HepG2 (cell line): ENCODE data around the gene NOL4L. TPM values are rescaled to one million over a fixed set of nuclear protein-coding genes. Genes with fewer than 3 reads are reported as not detected.
A peak's percentile ranks its signal among the peaks of the same experiment; 100 is the strongest.

Source experiments
- CAMTA2 ChIP-seq: sonication (generic); formaldehyde crosslinking; IDR thresholded peaks from 2 replicates; pipeline ENCODE4 v1.4.0; 2020; ENCODE audit warnings: mild to moderate bottlenecking, missing genetic modification reagents, borderline replicate concordance
- CENPX ChIP-seq: sonication (generic); formaldehyde crosslinking; IDR thresholded peaks from 2 replicates; pipeline ENCODE4 v1.9.0; 2021; ENCODE audit warnings: mild to moderate bottlenecking, missing genetic modification reagents, moderate library complexity
- FOXC1 ChIP-seq: sonication (generic); formaldehyde crosslinking; IDR thresholded peaks from 2 replicates; pipeline ENCODE4 v1.8.0; 2022; ENCODE audit warnings: mild to moderate bottlenecking, missing genetic modification reagents, borderline replicate concordance
- GABPB1 ChIP-seq: IDR thresholded peaks from 2 replicates; pipeline ENCODE4 v1.6.1; 2016; ENCODE audit warnings: mild to moderate bottlenecking, missing genetic modification reagents, moderate library complexity, missing compliant biosample characterization
- HMGA1 ChIP-seq: sonication (generic); formaldehyde crosslinking; conservative IDR thresholded peaks from 2 replicates; pipeline ENCODE4 v1.4.0; 2020; ENCODE audit warnings: missing genetic modification reagents
- HNRNPK ChIP-seq: fragments of 200-400 bp; formaldehyde crosslinking; IDR thresholded peaks from 2 replicates; pipeline ENCODE4 v1.6.1; 2018; ENCODE audit warnings: low read length, low read depth, moderate library complexity, mild to moderate bottlenecking; ENCODE audit not compliant: poor library complexity, severe bottlenecking
- MED13 ChIP-seq: sonication (generic); formaldehyde crosslinking; IDR thresholded peaks from 2 replicates; pipeline ENCODE4 v1.5.0; 2020; ENCODE audit warnings: missing genetic modification reagents
- NFATC3 ChIP-seq: sonication (generic); formaldehyde crosslinking; IDR thresholded peaks from 2 replicates; pipeline ENCODE4 v1.5.1; 2020; ENCODE audit warnings: mild to moderate bottlenecking, missing genetic modification reagents
- PHF20 ChIP-seq: sonication (generic); formaldehyde crosslinking; IDR thresholded peaks from 2 replicates; pipeline ENCODE4 v1.5.0; 2020; ENCODE audit warnings: mild to moderate bottlenecking, missing genetic modification reagents
- POGZ ChIP-seq: sonication (generic); formaldehyde crosslinking; IDR thresholded peaks from 2 replicates; pipeline ENCODE4 v1.4.0; 2020; ENCODE audit warnings: mild to moderate bottlenecking, missing genetic modification reagents
- RFX1 ChIP-seq: fragments of 450-650 bp; IDR thresholded peaks from 2 replicates; pipeline ENCODE4 v1.6.1; 2017
- STAG1 ChIP-seq: sonication (generic); formaldehyde crosslinking; IDR thresholded peaks from 2 replicates; pipeline ENCODE4 v1.4.0; 2020; ENCODE audit warnings: missing genetic modification reagents
- ZNF292 ChIP-seq: sonication (generic); formaldehyde crosslinking; IDR thresholded peaks from 2 replicates; pipeline ENCODE4 v1.8.1; 2022; ENCODE audit warnings: mild to moderate bottlenecking, low read depth, missing genetic modification reagents, borderline replicate concordance
- ZNF350 ChIP-seq: sonication (generic); formaldehyde crosslinking; IDR thresholded peaks from 2 replicates; pipeline ENCODE4 v1.4.0; 2020; ENCODE audit warnings: mild to moderate bottlenecking, low read depth, missing genetic modification reagents, borderline replicate concordance
- ZNF605 ChIP-seq: sonication (generic); formaldehyde crosslinking; IDR thresholded peaks from 2 replicates; pipeline ENCODE4 v1.8.0; 2022; ENCODE audit warnings: mild to moderate bottlenecking, missing genetic modification reagents
- ZNF788 ChIP-seq: sonication (generic); formaldehyde crosslinking; IDR thresholded peaks from 2 replicates; pipeline ENCODE4 v1.5.0; 2020; ENCODE audit warnings: mild to moderate bottlenecking, missing genetic modification reagents, borderline replicate concordance
- polyA plus RNA-seq, 8 experiments: library from polyadenylated mRNA; depleted of rRNA in 3 of 8; stranded (reverse) in 7 of 8; unstranded in 1 of 8; fragments of >200 nt; fragmentation: Illumina TruSeq in 4 of 8; extraction: Trizol in 4 of 8; gene quantifications; 2 replicates each; pipeline versions ENCODE4 v1.2.1 to v1.2.3, GENCODE V29; 2011 to 2016; ENCODE audit warnings: low read depth in 4 of 8, missing spikeins in 1 of 8, mixed read lengths in 1 of 8; ENCODE audit not compliant: insufficient read depth in 1 of 8
- total RNA-seq, 5 experiments: library from RNA; depleted of rRNA; stranded (reverse); fragments of >200 nt; fragmentation: Illumina TruSeq; extraction: Trizol; gene quantifications; 2 replicates each; pipeline ENCODE4 v1.2.3, GENCODE V29; 2016; ENCODE audit warnings: low read depth in 1 of 5
- TF ChIP-seq, protein P1 (sequence below): sonication (generic); formaldehyde crosslinking; IDR thresholded peaks from 2 replicates; pipeline ENCODE4 v1.8.1; 2022; ENCODE audit warnings: low read depth, mild to moderate bottlenecking, missing genetic modification reagents
- TF ChIP-seq, protein P2 (sequence below): sonication (generic); formaldehyde crosslinking; IDR thresholded peaks from 2 replicates; pipeline ENCODE4 v1.9.0; 2022; ENCODE audit warnings: low read depth, missing genetic modification reagents
- TF ChIP-seq, protein P3 (sequence below): sonication (generic); formaldehyde crosslinking; conservative IDR thresholded peaks from 2 replicates; pipeline ENCODE4 v1.8.0; 2022; ENCODE audit warnings: missing genetic modification reagents
- TF ChIP-seq, protein P4 (sequence below): sonication (generic); formaldehyde crosslinking; conservative IDR thresholded peaks from 2 replicates; pipeline ENCODE4 v1.8.1; 2023; ENCODE audit warnings: missing genetic modification reagents
- TF ChIP-seq, protein P5 (sequence below): sonication (generic); formaldehyde crosslinking; IDR thresholded peaks from 2 replicates; pipeline ENCODE4 v1.8.1; 2023; ENCODE audit warnings: missing genetic modification reagents, inconsistent platforms, borderline replicate concordance

Gene NOL4L
- total and polyA plus RNA-seq, 2 of the 13 experiments (the other 11 are each of a cell fraction or from before 2014, with no cell fraction given) = 16.6 to 35.4 TPM

DNA sequence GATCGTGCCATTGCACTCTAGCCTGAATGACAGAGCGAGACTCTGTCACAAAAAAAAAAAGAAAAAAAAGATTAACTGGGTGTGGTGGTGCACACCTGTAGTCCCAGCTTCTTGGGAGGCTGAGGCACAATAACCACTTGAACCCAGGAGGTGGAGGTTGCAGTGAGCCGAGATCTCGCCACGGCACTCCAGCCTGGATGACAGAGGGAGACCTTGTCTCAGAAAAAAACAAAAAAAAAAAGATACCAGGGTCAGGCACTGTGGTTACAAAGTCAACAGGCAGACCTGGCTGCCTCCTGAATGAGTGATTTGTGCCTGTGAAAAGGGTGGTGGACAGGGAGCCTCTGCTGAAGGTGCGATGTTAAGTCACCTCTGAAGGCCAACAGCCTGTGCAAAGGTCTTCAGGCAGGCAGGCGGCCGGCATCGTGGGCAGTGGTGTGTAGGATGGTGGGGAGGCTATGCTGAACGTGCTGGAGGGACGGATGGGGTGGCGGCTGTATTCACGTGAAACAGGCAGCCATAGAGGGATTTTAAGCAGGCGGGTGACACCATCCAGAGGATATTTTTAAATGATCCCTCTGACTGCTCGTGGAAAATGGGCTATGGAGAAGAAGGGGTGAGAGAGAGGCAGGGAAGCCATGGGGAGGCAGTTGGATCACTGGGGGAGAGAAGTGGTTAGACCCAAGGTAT lies 41.4 kb downstream of the NOL4L start (continued):
- TF ChIP-seq, protein P1, sequence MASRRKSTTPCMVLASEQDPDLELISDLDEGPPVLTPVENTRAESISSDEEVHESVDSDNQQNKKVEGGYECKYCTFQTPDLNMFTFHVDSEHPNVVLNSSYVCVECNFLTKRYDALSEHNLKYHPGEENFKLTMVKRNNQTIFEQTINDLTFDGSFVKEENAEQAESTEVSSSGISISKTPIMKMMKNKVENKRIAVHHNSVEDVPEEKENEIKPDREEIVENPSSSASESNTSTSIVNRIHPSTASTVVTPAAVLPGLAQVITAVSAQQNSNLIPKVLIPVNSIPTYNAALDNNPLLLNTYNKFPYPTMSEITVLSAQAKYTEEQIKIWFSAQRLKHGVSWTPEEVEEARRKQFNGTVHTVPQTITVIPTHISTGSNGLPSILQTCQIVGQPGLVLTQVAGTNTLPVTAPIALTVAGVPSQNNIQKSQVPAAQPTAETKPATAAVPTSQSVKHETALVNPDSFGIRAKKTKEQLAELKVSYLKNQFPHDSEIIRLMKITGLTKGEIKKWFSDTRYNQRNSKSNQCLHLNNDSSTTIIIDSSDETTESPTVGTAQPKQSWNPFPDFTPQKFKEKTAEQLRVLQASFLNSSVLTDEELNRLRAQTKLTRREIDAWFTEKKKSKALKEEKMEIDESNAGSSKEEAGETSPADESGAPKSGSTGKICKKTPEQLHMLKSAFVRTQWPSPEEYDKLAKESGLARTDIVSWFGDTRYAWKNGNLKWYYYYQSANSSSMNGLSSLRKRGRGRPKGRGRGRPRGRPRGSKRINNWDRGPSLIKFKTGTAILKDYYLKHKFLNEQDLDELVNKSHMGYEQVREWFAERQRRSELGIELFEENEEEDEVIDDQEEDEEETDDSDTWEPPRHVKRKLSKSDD = peak; percentile 97
- peak; percentile 98 for TF ChIP-seq FOXC1
- peak; percentile 100 for TF ChIP-seq ZNF788 (CRISPR knock-in tag)
- TF ChIP-seq CENPX (CRISPR knock-in tag) = no peak
- TF ChIP-seq PHF20 (CRISPR knock-in tag) = no peak
- TF ChIP-seq, protein P2, sequence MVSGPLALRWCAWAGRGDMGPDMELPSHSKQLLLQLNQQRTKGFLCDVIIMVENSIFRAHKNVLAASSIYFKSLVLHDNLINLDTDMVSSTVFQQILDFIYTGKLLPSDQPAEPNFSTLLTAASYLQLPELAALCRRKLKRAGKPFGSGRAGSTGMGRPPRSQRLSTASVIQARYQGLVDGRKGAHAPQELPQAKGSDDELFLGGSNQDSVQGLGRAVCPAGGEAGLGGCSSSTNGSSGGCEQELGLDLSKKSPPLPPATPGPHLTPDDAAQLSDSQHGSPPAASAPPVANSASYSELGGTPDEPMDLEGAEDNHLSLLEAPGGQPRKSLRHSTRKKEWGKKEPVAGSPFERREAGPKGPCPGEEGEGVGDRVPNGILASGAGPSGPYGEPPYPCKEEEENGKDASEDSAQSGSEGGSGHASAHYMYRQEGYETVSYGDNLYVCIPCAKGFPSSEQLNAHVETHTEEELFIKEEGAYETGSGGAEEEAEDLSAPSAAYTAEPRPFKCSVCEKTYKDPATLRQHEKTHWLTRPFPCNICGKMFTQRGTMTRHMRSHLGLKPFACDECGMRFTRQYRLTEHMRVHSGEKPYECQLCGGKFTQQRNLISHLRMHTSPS (CRISPR knock-in tag) = peak; percentile 90
- TF ChIP-seq, protein P3, sequence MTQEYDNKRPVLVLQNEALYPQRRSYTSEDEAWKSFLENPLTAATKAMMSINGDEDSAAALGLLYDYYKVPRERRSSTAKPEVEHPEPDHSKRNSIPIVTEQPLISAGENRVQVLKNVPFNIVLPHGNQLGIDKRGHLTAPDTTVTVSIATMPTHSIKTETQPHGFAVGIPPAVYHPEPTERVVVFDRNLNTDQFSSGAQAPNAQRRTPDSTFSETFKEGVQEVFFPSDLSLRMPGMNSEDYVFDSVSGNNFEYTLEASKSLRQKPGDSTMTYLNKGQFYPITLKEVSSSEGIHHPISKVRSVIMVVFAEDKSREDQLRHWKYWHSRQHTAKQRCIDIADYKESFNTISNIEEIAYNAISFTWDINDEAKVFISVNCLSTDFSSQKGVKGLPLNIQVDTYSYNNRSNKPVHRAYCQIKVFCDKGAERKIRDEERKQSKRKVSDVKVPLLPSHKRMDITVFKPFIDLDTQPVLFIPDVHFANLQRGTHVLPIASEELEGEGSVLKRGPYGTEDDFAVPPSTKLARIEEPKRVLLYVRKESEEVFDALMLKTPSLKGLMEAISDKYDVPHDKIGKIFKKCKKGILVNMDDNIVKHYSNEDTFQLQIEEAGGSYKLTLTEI (CRISPR knock-in tag) = no peak
- peak; percentile 53 for TF ChIP-seq STAG1 (CRISPR knock-in tag)
- TF ChIP-seq, protein P4, sequence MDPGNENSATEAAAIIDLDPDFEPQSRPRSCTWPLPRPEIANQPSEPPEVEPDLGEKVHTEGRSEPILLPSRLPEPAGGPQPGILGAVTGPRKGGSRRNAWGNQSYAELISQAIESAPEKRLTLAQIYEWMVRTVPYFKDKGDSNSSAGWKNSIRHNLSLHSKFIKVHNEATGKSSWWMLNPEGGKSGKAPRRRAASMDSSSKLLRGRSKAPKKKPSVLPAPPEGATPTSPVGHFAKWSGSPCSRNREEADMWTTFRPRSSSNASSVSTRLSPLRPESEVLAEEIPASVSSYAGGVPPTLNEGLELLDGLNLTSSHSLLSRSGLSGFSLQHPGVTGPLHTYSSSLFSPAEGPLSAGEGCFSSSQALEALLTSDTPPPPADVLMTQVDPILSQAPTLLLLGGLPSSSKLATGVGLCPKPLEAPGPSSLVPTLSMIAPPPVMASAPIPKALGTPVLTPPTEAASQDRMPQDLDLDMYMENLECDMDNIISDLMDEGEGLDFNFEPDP (CRISPR knock-in tag) = no peak
- TF ChIP-seq, protein P5, sequence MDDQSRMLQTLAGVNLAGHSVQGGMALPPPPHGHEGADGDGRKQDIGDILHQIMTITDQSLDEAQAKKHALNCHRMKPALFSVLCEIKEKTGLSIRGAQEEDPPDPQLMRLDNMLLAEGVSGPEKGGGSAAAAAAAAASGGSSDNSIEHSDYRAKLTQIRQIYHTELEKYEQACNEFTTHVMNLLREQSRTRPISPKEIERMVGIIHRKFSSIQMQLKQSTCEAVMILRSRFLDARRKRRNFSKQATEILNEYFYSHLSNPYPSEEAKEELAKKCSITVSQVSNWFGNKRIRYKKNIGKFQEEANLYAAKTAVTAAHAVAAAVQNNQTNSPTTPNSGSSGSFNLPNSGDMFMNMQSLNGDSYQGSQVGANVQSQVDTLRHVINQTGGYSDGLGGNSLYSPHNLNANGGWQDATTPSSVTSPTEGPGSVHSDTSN = no peak
- no peak for TF ChIP-seq RFX1
- peak; percentile 91 for TF ChIP-seq POGZ
- TF ChIP-seq ZNF350 (CRISPR knock-in tag) = peak; percentile 98
- peak; percentile 98 for TF ChIP-seq ZNF605 (CRISPR knock-in tag)
- TF ChIP-seq GABPB1 = peak; percentile 73
- TF ChIP-seq HMGA1 = no peak
- peak; percentile 99; the same call in 1 of the 2 replicates for TF ChIP-seq ZNF292 (CRISPR knock-in tag)
- TF ChIP-seq CAMTA2 (CRISPR knock-in tag) = peak; percentile 95
- no peak for TF ChIP-seq HNRNPK
- 0 out of 2 replicates have a peak, but pooled peaks have one; percentile 92 for TF ChIP-seq NFATC3
- peak; percentile 79; the same call in 1 of the 2 replicates for TF ChIP-seq MED13 (CRISPR knock-in tag)
